ENCODE data around the gene MIPEP.

GRCh38 chr13:23810685-23811240, 78.4 kb downstream of the MIPEP start:
- TF ChIP-seq CTCF (IDR thresholded peaks at IDR 0.05) (no peak), POLR2A (IDR thresholded peaks at IDR 0.05) (no peak)

Measured in esophagus squamous epithelium (tissue), 4 donors.